Activated CD8-positive, alpha-beta T cell treated with anti-CD3 and anti-CD28 coated beads for 36 hours (primary cell): Measurements from ENCODE around the gene MRNIP. TPM values are rescaled to one million over a fixed set of nuclear protein-coding genes. Genes with fewer than 3 reads are reported as not detected.
A peak's percentile ranks its signal among the peaks of the same experiment; 100 is the strongest.

Source experiments
- ATAC-seq: fragments of 200-7000 bp; cut with Tn5 transposase; one replicate; pipeline ENCODE4 v1.10.0; 2021; ENCODE audit warnings: mild to moderate bottlenecking, moderate library complexity
- CTCF ChIA-PET: fragments of 350-600 bp; sonication (Branson Sonifier 250); formaldehyde crosslinking; loops from one replicate; lab custom pipeline; 2021; ENCODE audit warnings: antibody characterized with exemption; lab: Charles Lee
- POLR2A ChIA-PET: fragments of 350-600 bp; sonication (Branson Sonifier 250); formaldehyde crosslinking; loops from one replicate; lab custom pipeline; 2021; ENCODE audit warnings: antibody characterized with exemption; lab: Charles Lee
- DNase-seq: peaks from one replicate; pipeline ENCODE4 v3.0.0-alpha.2; 2020
- H3K27ac Mint-ChIP-seq: one replicate; pipeline ENCODE4 v1.8.0; 2021; ENCODE audit warnings: mild to moderate bottlenecking, mixed read lengths
- H3K27me3 Mint-ChIP-seq: one replicate; pipeline ENCODE4 v1.8.0; 2021; ENCODE audit warnings: mixed read lengths
- H3K36me3 Mint-ChIP-seq: one replicate; pipeline ENCODE4 v1.8.0; 2021; ENCODE audit warnings: low read depth, mixed read lengths
- H3K4me1 Mint-ChIP-seq: one replicate; pipeline ENCODE4 v1.8.0; 2021; ENCODE audit warnings: low read depth, mixed read lengths
- H3K4me3 Mint-ChIP-seq: one replicate; pipeline ENCODE4 v1.8.0; 2021; ENCODE audit warnings: mild to moderate bottlenecking, moderate library complexity, mixed read lengths
- H3K9me3 Mint-ChIP-seq: one replicate; pipeline ENCODE4 v1.8.0; 2021; ENCODE audit warnings: mixed read lengths
- CTCF ChIP-seq: fragments of 200-600 bp; IDR thresholded peaks from one replicate; pipeline ENCODE4 v1.8.0; 2022; ENCODE audit warnings: antibody characterized with exemption, mild to moderate bottlenecking
- intact Hi-C: fragments of 100-400 bp; cut with micrococcal nuclease; formaldehyde crosslinking; loops from one replicate; pipeline ENCODE4 v1.10.0; 2022
- total RNA-seq, 2 experiments: library from RNA; stranded (reverse); gene quantifications; one replicate each; pipeline ENCODE4 v1.2.3, GENCODE V29; 2021

MRNIP gene
- total RNA-seq, 2 experiments from 2014 or later, result 19.8 to 21.5 TPM

GRCh38 chr5:179814090-179814489, 44.5 kb downstream of the MRNIP start:
- DNase-seq (no peak), ATAC-seq (no peak)
- no peak overlapping the region for H3K4me3 Mint-ChIP-seq
- no peak for TF ChIP-seq CTCF
- POLR2A ChIA-PET, result interaction anchor here (0.9 kb wide), 2 partner anchors 8 to 10 kb away, joined by 3 read pairs; no protein-coding TSS in a partner anchor
- H3K36me3 Mint-ChIP-seq, result peaks cover 17% of the 10 kb centered on the region
- H3K4me1 Mint-ChIP-seq, result peaks cover 9% of the 10 kb centered on the region
- H3K27ac Mint-ChIP-seq, result no peak overlapping the region
- no peaks in the 10 kb centered on the region for H3K9me3 Mint-ChIP-seq
- no peaks in the 10 kb centered on the region for H3K27me3 Mint-ChIP-seq
- CTCF ChIA-PET, result interaction anchor here (1.3 to 2.5 kb wide), 2 partner anchors 12 to 51 kb away, joined by 3 to 7 read pairs; no protein-coding TSS in a partner anchor
- intact Hi-C loops, result no loop called here

GRCh38 chr5:179812997-179813607, 45.5 kb downstream of the MRNIP start:
- TF ChIP-seq CTCF, result no peak
- intact Hi-C loops, result no loop called here
- no peaks in the 10 kb centered on the region for H3K27me3 Mint-ChIP-seq
- peaks cover 2% of the 10 kb centered on the region for H3K4me1 Mint-ChIP-seq
- ChIA-PET CTCF (interaction anchor here (1.0 to 2.5 kb wide), 3 partner anchors 11 to 50 kb away, joined by 3 to 7 read pairs (median 3); no protein-coding TSS in a partner anchor), POLR2A (no interaction called here)
- DNase-seq (no peak), ATAC-seq (no peak)
- no peak overlapping the region for H3K4me3 Mint-ChIP-seq
- H3K9me3 Mint-ChIP-seq, result no peaks in the 10 kb centered on the region
- peaks cover 17% of the 10 kb centered on the region for H3K36me3 Mint-ChIP-seq
- H3K27ac Mint-ChIP-seq, result no peak overlapping the region

DNA sequence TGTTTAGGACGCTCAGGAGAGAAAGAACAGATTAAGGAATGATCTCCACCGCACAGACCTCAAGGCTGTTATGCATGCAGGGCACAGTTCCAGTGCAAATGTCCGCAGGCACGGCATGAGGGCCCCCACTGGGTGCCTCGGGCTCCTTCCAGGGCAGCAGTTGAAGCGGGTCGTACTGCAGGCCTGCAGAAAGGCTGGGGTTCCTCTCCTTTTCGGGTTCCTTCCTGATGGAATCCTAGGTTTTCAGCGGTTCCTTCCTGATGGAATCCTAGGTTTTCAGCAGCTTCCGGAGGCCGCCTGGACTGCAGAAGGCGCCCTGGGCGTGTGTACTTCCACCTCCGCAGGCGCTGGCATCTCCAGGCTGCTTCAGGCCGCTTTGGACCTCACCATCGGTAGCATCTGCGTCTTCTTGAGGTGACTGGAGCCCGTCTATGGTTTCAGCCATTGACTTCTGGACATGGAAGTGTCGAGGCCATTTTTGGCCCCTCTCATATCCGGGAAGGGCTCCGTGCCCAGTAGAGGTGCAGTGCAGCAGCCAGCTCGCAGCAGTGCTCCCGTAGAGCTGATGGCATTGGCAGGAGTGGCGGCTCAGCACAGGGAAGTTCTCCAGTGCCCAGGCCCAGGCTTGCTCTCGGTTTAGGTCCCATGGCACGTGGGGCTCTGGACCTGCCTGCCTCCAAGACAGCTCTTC, 46.3 kb downstream of the MRNIP start:
- Mint-ChIP-seq H3K27ac (no peak overlapping the region), H3K4me1 (no peaks in the 10 kb centered on the region), H3K36me3 (peaks cover 17% of the 10 kb centered on the region), H3K9me3 (no peaks in the 10 kb centered on the region), H3K4me3 (no peak overlapping the region), H3K27me3 (no peaks in the 10 kb centered on the region)
- no peak for TF ChIP-seq CTCF
- ChIA-PET CTCF (interaction anchor here (1.0 to 2.5 kb wide), 4 partner anchors 8 to 25 kb away, joined by 3 to 7 read pairs (median 3); no protein-coding TSS in a partner anchor), POLR2A (no interaction called here)
- intact Hi-C loops, result no loop called here
- DNase-seq (no peak), ATAC-seq (no peak)

DNA sequence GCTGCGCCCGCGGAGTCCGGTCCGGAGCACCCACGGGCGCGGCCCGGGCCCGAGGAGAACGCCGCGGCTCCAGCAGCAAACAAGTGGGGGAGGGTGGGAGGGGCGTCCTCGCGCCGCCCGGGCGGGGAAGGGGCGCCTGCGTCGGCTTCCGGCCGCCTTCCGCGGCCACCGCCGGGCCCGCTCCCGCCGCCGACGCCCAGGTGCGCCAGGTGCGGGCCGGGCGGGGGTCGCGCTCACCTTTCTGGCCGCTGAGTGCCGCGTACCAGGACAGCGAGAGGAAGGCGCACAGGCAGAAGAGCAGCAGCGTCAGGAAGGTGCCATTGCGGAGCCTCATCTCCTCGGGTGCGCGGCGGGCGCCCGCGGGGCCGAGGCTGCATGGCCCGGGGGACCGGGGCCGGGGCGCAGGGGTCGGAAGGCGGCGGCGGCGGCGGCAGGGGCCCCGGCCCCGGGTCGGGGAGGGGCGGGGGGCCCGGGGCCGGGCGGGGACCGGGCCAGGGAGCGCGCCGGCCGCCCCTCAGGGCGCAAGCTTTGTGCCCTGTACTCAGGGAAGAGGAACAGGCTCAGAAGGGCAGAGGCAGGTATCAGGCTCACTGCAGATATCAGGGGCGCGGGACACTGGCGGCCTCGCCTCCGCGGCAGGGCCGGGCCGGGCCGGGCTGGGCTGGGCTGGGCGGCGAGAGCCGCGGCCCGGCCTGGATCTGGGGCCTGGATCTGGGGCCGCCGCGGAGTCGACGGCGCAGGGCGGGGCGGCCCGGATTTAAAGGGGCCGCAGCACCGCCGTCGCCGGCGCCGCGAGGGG, 52.2 kb downstream of the MRNIP start, which contains the start of gene MGAT4B:
Gene MGAT4B (minus strand): TSS at position 617 of the 799 bp plus-strand sequence. CDS start 283 bp downstream, at position 334.
- TF ChIP-seq CTCF, result no peak
- peak within 1 kb of the TSS; percentile 72 for H3K27ac Mint-ChIP-seq
- intact Hi-C loops, result no loop called here
- peaks cover 27% of the 10 kb centered on the region for H3K4me1 Mint-ChIP-seq
- H3K9me3 Mint-ChIP-seq, result no peaks in the 10 kb centered on the region
- H3K27me3 Mint-ChIP-seq, result no peaks in the 10 kb centered on the region
- DNase-seq, result peak; percentile 65
- POLR2A ChIA-PET, result interaction anchor here (0.6 to 3.5 kb wide), 7 partner anchors 8 to 183 kb away, joined by 3 to 25 read pairs (median 4); partner anchors contain the start of genes HNRNPH1, MRNIP and SQSTM1
- H3K4me3 Mint-ChIP-seq, result peak within 1 kb of the TSS; percentile 85
- ATAC-seq, result peak; percentile 64
- CTCF ChIA-PET, result interaction anchor here (1.3 to 1.4 kb wide), 2 partner anchors 10 to 100 kb away, joined by 3 to 5 read pairs; no protein-coding TSS in a partner anchor
- H3K36me3 Mint-ChIP-seq, result peaks cover 9% of the 10 kb centered on the region
